GM19467 (cell line): ENCODE measurements around the gene KIF1B.
"Not testable (repeated sequence)": the region's sequence is repeated elsewhere in the genome, so short reads cannot be mapped to it uniquely, and the experiment has no call there.

Source experiments
- ATAC-seq: cut with Tn5 transposase; IDR thresholded peaks from one replicate; pipeline ENCODE4 v1.9.1; 2021; ENCODE audit warnings: mild to moderate bottlenecking, moderate library complexity; ENCODE audit not compliant: unreplicated experiment

KIF1B gene

GRCh38 chr1:10421637-10422036 is 211.3 kb downstream of the KIF1B start:
- no peak for ATAC-seq

GRCh38 chr1:10424034-10424433 is 213.7 kb downstream of the KIF1B start:
- ATAC-seq: no peak

- ATAC-seq: no peak
These were observed 214.3 kb downstream of the KIF1B start for GRCh38 chr1:10424651-10425050.

GRCh38 chr1:10425826-10426534 is 215.6 kb downstream of the KIF1B start:
- not testable (repeated sequence) for ATAC-seq

GRCh38 chr1:10426535-10426848 is 216.1 kb downstream of the KIF1B start:
- not testable (repeated sequence) for ATAC-seq

- no peak for ATAC-seq
These were observed 218.6 kb downstream of the KIF1B start for GRCh38 chr1:10428984-10429383.

GRCh38 chr1:10429868-10430215 is 219.5 kb downstream of the KIF1B start:
- ATAC-seq: peak; percentile 4

- peak; percentile 68 for ATAC-seq
These were observed 220.1 kb downstream of the KIF1B start, which contains the start of gene CENPS for GRCh38 chr1:10430216-10431069. CENPS (plus strand) TSS chr1:10430433; CDS start chr1:10430518, 85 bp downstream.
